Vagina (tissue), 2 donors: Measurements from ENCODE around the gene RANBP10.

Experiments used
- POLR2A ChIP-seq, 2 donors: fragments of 450-650 bp; IDR thresholded peaks; one replicate each; pipeline ENCODE4 v1.6.1; 2017; ENCODE audit warnings: antibody characterized with exemption in 2 of 2, mild to moderate bottlenecking in 2 of 2, moderate library complexity in 2 of 2
- TF ChIP-seq, protein P1 (sequence below), 3 experiments: fragments of 450-650 bp in 2 of 3; fragments of 200-600 bp in 1 of 3; sonication (generic) in 1 of 3; IDR thresholded peaks; one replicate each; pipeline ENCODE4 v1.5.1; 2017 to 2019; ENCODE audit warnings: antibody characterized with exemption in 3 of 3, mild to moderate bottlenecking in 2 of 3, moderate library complexity in 2 of 3

DNA sequence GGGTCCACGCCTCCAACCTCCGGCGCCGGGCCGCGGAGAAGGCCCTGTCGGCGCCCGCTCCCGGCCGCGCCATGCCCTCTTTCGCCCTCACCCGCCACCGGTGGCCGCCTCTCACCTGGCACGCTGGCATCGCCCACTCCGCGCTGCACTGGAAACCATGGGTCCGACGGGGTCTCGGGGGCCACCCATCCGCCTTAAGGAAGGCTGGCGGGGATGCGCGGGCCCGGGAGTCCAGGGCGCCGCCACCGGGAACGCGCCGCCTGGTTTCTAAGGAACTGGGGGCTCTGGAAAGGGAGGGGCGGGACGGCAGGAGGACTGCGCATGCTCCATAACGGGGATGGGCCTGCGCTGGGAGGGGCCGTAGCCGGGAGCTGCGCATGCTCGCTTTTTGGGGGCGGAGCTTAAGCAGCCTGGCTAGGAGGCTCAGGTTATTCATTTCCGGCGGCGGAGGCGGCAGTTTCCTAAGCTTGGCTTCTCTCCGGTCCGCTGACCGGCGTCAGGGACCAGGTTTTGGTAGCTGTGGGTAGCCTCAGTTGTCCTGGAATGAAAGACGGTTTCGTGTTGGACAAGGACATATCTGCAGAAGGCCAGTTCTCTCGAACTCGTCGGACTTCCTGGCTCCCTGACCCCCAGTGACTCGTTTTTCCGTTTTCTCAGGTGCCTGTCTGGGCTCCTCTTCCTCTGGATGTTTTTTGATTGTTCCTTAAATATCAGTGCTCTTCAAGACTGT lies 87.1 kb downstream of the RANBP10 start, which contains the start of gene GFOD2:
- TF ChIP-seq, protein P1, sequence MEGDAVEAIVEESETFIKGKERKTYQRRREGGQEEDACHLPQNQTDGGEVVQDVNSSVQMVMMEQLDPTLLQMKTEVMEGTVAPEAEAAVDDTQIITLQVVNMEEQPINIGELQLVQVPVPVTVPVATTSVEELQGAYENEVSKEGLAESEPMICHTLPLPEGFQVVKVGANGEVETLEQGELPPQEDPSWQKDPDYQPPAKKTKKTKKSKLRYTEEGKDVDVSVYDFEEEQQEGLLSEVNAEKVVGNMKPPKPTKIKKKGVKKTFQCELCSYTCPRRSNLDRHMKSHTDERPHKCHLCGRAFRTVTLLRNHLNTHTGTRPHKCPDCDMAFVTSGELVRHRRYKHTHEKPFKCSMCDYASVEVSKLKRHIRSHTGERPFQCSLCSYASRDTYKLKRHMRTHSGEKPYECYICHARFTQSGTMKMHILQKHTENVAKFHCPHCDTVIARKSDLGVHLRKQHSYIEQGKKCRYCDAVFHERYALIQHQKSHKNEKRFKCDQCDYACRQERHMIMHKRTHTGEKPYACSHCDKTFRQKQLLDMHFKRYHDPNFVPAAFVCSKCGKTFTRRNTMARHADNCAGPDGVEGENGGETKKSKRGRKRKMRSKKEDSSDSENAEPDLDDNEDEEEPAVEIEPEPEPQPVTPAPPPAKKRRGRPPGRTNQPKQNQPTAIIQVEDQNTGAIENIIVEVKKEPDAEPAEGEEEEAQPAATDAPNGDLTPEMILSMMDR (IDR thresholded peaks at IDR 0.05) = no peak
- TF ChIP-seq POLR2A (IDR thresholded peaks at IDR 0.05) = peak; percentile 12 to 92
